ENCODE data around the gene STX8.

The STX8 gene

GRCh38 chr17:9219631-9220397 is 355.8 kb downstream of the STX8 start:
- no peak for DNase-seq

GRCh38 chr17:9218911-9219310 is 356.7 kb downstream of the STX8 start:
- DNase-seq: no peak

- no peak for DNase-seq
These were observed 357.5 kb downstream of the STX8 start for GRCh38 chr17:9218064-9218635.

- DNase-seq: no peak
These were observed 358.2 kb downstream of the STX8 start for GRCh38 chr17:9217151-9218056.

GRCh38 chr17:9215465-9215864 is 360.2 kb downstream of the STX8 start:
- no peak for DNase-seq

- no peak for DNase-seq
These were observed 362.3 kb downstream of the STX8 start for GRCh38 chr17:9213303-9213640.

GRCh38 chr17:9212376-9213302 is 363.0 kb downstream of the STX8 start:
- no peak for DNase-seq

GRCh38 chr17:9211133-9211765 is 364.4 kb downstream of the STX8 start:
- DNase-seq: no peak

- no peak for DNase-seq
These were observed 365.7 kb downstream of the STX8 start for GRCh38 chr17:9209781-9210370.

- DNase-seq: no peak
These were observed 366.3 kb downstream of the STX8 start for GRCh38 chr17:9209347-9209746.

GRCh38 chr17:9208381-9209105 is 367.1 kb downstream of the STX8 start:
- DNase-seq: no peak

- no peak for DNase-seq
These were observed 368.8 kb downstream of the STX8 start for GRCh38 chr17:9206741-9207332.

GRCh38 chr17:9206410-9206703 is 369.3 kb downstream of the STX8 start:
- DNase-seq: no peak

GRCh38 chr17:9205520-9206409 is 369.9 kb downstream of the STX8 start:
- DNase-seq: no peak

- DNase-seq: no peak
These were observed 370.8 kb downstream of the STX8 start for GRCh38 chr17:9204637-9205329.

GRCh38 chr17:9203771-9204425 is 371.7 kb downstream of the STX8 start:
- no peak for DNase-seq

- no peak for DNase-seq
These were observed 373.1 kb downstream of the STX8 start for GRCh38 chr17:9202532-9202931.

- DNase-seq: no peak
These were observed 374.8 kb downstream of the STX8 start for GRCh38 chr17:9200699-9201359.
